Keratinocyte (primary cell): ENCODE results near the gene KLC1. TPM values are rescaled to one million over a fixed set of nuclear protein-coding genes. Genes with fewer than 3 reads are reported as not detected.

Experiments
- DNase-seq: peaks from one replicate; pipeline ENCODE4 v3.0.0-alpha.2; 2011; ENCODE audit warnings: low read depth, missing footprints, low spot score
- FAIRE-seq: peaks from 2 replicates; lab custom pipeline; 2011; peaks lifted over from hg19 to GRCh38; lab: Jason Lieb, UNC
- H2AFZ ChIP-seq: 2 replicates; pipeline ENCODE4 v1.6.0; 2012; ENCODE audit warnings: low read length, control low read depth, inconsistent platforms; ENCODE audit not compliant: control insufficient read depth
- H3K27ac ChIP-seq: 2 replicates; pipeline ENCODE4 v1.5.1; 2011; ENCODE audit warnings: low read length; ENCODE audit not compliant: control insufficient read depth, insufficient read depth
- H3K27me3 ChIP-seq: 3 replicates; pipeline ENCODE4 v1.6.0; 2011; ENCODE audit warnings: low read length; ENCODE audit not compliant: control insufficient read depth, insufficient read depth; ENCODE audit errors: extremely low read depth
- H3K36me3 ChIP-seq, 2 experiments: 2 replicates in 1 of 2; 3 replicates in 1 of 2; pipeline ENCODE4 v1.5.1; 2011; ENCODE audit warnings: low read length in 2 of 2, mild to moderate bottlenecking in 1 of 2; ENCODE audit not compliant: control insufficient read depth in 2 of 2, insufficient read depth in 2 of 2; ENCODE audit errors: extremely low read depth in 1 of 2
- H3K4me1 ChIP-seq: 3 replicates; pipeline ENCODE4 v1.5.1; 2011; ENCODE audit warnings: low read length; ENCODE audit not compliant: control insufficient read depth, insufficient read depth; ENCODE audit errors: extremely low read depth
- H3K4me2 ChIP-seq: 3 replicates; pipeline ENCODE4 v1.6.0; 2011; ENCODE audit warnings: low read depth, low read length; ENCODE audit not compliant: control insufficient read depth, insufficient read depth; ENCODE audit errors: extremely low read depth
- H3K4me3 ChIP-seq, 3 experiments: fragments of 200-600 bp in 1 of 3; sonication (generic) in 1 of 3; 2 replicates in 2 of 3; 3 replicates in 1 of 3; pipeline ENCODE4 v1.5.1; 2011 to 2016; ENCODE audit warnings: low read length in 3 of 3, mild to moderate bottlenecking in 3 of 3, control low read depth in 2 of 3, inconsistent platforms in 1 of 3, low read depth in 1 of 3, mixed read lengths in 1 of 3, mixed run types in 1 of 3, moderate library complexity in 1 of 3; ENCODE audit not compliant: control insufficient read depth in 2 of 3, insufficient read depth in 2 of 3; ENCODE audit errors: extremely low read depth in 1 of 3
- H3K79me2 ChIP-seq: 2 replicates; pipeline ENCODE4 v1.6.0; 2012; ENCODE audit warnings: low read length; ENCODE audit not compliant: control insufficient read depth, insufficient read depth
- H3K9ac ChIP-seq: 3 replicates; pipeline ENCODE4 v1.6.0; 2011; ENCODE audit warnings: low read length; ENCODE audit not compliant: control insufficient read depth, insufficient read depth; ENCODE audit errors: extremely low read depth
- H3K9me1 ChIP-seq: 3 replicates; pipeline ENCODE4 v1.6.0; 2011; ENCODE audit warnings: low read length; ENCODE audit not compliant: control insufficient read depth, insufficient read depth; ENCODE audit errors: extremely low read depth
- H3K9me3 ChIP-seq: 2 replicates; pipeline ENCODE4 v1.5.1; 2012; ENCODE audit warnings: low read depth, low read length; ENCODE audit not compliant: control insufficient read depth
- H4K20me1 ChIP-seq: 3 replicates; pipeline ENCODE4 v1.6.0; 2011; ENCODE audit warnings: low read length; ENCODE audit not compliant: control insufficient read depth, insufficient read depth; ENCODE audit errors: extremely low read depth
- EZH2 ChIP-seq: IDR thresholded peaks from one replicate; pipeline ENCODE4 v1.6.1; 2012; ENCODE audit warnings: inconsistent platforms, mild to moderate bottlenecking, low read length, moderate library complexity
- dilution Hi-C: fragments of 300-500 bp; cut with MboI; formaldehyde crosslinking; loops from one replicate; pipeline ENCODE4 v1.7.0; 2020; ENCODE audit warnings: low sequenced_read_pairs; ENCODE audit not compliant: extremely low pct_ligation_motif_present
- polyA plus RNA-seq, 5 experiments: library from polyadenylated mRNA; depleted of rRNA in 3 of 5; stranded (reverse) in 3 of 5; stranded (forward) in 1 of 5; unstranded in 1 of 5; fragments of >200 nt; gene quantifications; 1 replicate in 1 of 5; 2 replicates in 3 of 5; 3 replicates in 1 of 5; pipeline versions ENCODE4 v1.2.1 to v1.2.3, GENCODE V29; 2011 to 2012; ENCODE audit warnings: missing spikeins in 2 of 5, low read depth in 1 of 5, low replicate concordance in 1 of 5
- TF ChIP-seq, protein P1 (sequence below), 3 experiments: IDR thresholded peaks in 1 of 3; conservative IDR thresholded peaks in 1 of 3; optimal IDR thresholded peaks in 1 of 3; 2 replicates in 2 of 3; 3 replicates in 1 of 3; pipeline versions ENCODE3 to v1.5.1; 2011; ENCODE audit warnings: low read length in 3 of 3, mild to moderate bottlenecking in 3 of 3, moderate library complexity in 2 of 3, control low read depth in 1 of 3, inconsistent platforms in 1 of 3; ENCODE audit not compliant: insufficient read depth in 2 of 3; ENCODE audit errors: extremely low read depth in 1 of 3

The KLC1 gene
- polyA plus RNA-seq, 1 donor (not counting 4 experiments of a cell fraction or from before 2014, with no cell fraction given), result 130 TPM

DNA sequence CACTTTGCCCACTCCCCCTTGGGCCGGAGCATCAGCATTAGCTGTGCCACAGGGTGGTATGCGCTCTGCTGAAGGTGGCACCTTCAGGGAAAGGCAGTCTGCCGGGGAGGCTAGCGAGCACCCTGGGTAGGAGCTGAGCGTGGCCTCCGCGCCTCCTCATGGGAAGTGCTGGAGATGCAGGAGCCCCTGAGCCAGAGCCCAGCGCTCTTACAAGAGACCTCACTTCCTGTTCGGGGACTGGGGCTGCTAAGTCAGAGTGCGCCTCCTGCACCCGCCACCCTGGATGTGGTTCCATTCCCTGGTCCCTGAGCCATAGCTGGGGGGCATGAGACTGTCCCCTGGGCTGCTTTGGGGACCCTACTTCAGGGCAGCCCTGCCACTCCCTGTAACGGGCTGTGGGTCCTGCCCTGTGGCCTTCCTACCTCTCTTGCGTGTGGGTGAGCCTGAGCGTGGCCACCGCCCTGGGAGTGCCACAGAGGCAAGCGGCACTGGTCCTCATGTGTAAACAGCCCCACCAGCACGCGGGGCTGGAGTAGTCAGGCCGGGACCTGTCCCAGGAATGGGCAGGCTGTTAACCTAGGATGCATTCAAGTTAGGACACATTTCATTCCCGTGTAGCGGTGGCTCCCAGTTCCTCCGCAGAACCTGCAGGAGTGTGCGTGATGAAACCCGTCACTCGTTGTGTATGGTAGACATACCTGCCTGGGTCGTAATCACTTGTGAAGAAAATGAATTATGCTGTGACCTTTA is 46.9 kb upstream of the KLC1 start:
- Histone ChIP-seq H3K36me3 (peaks cover 4 to 9% of the 10 kb centered on the region in 2 experiments), H3K4me2 (peak overlapping the region; percentile 45), H3K9ac (peak overlapping the region; percentile 67), H3K27ac (peak overlapping the region; percentile 69), H3K79me2 (peaks cover 4% of the 10 kb centered on the region), H3K4me3 (no peak overlapping the region), H4K20me1 (no peaks in the 10 kb centered on the region), H3K27me3 (no peaks in the 10 kb centered on the region), H3K9me1 (no peaks in the 10 kb centered on the region), H3K4me1 (peaks cover 15% of the 10 kb centered on the region), H3K9me3 (no peaks in the 10 kb centered on the region), H2AFZ (no peak overlapping the region)
- dilution Hi-C loops, result no loop called here
- no peak for TF ChIP-seq EZH2
- TF ChIP-seq, protein P1, sequence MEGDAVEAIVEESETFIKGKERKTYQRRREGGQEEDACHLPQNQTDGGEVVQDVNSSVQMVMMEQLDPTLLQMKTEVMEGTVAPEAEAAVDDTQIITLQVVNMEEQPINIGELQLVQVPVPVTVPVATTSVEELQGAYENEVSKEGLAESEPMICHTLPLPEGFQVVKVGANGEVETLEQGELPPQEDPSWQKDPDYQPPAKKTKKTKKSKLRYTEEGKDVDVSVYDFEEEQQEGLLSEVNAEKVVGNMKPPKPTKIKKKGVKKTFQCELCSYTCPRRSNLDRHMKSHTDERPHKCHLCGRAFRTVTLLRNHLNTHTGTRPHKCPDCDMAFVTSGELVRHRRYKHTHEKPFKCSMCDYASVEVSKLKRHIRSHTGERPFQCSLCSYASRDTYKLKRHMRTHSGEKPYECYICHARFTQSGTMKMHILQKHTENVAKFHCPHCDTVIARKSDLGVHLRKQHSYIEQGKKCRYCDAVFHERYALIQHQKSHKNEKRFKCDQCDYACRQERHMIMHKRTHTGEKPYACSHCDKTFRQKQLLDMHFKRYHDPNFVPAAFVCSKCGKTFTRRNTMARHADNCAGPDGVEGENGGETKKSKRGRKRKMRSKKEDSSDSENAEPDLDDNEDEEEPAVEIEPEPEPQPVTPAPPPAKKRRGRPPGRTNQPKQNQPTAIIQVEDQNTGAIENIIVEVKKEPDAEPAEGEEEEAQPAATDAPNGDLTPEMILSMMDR (optimal IDR thresholded peaks at IDR 0.05 in 1 of 3, IDR thresholded peaks at IDR 0.05 in 1 of 3, conservative IDR thresholded peaks at IDR 0.05 in 1 of 3; ENCODE audit: extremely low read depth in 1 of 3, insufficient read depth in 2 of 3, low read length in 3 of 3), result no peak
- peak; percentile 95 for DNase-seq
- peak; percentile 92 for FAIRE-seq

DNA sequence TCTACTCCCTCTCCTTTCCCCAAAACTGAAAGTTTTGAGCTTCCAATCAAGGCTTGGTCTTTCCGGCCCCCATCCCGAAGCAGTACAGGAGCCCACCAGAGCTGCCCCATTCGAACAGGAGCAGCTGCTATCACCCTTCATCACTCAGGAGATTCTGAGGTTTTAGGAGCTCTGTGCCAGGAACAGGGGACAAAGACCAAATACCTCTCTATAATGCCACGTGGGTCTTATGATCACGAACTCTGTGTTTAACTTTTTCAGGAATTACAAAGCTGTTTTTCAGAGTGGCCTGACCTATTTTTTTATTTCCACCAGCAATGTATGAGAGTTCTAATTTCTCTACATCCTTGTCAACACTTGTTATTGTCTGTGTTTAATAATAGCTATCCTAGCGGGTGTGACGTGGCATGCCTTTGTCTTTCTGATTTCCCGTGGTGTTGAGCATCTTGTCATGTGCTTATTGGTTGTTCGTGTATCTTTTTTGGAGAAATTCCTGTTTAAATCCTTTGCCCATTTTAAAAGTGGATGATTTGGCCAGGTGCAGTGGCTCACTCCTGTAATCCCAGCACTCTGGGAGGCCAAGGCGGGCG is 44.6 kb upstream of the KLC1 start:
- no peak for DNase-seq
- Histone ChIP-seq H3K9me1 (no peaks in the 10 kb centered on the region), H3K9me3 (no peaks in the 10 kb centered on the region), H3K4me1 (peaks cover 13% of the 10 kb centered on the region), H3K4me3 (no peak overlapping the region), H2AFZ (no peak overlapping the region), H3K36me3 (peaks cover 2 to 3% of the 10 kb centered on the region in 2 experiments), H3K27ac (no peak overlapping the region), H4K20me1 (no peaks in the 10 kb centered on the region), H3K9ac (no peak overlapping the region), H3K27me3 (no peaks in the 10 kb centered on the region), H3K79me2 (no peaks in the 10 kb centered on the region), H3K4me2 (no peak overlapping the region)
- no peak for FAIRE-seq
- dilution Hi-C loops, result no loop called here
- TF ChIP-seq, protein P1 (optimal IDR thresholded peaks at IDR 0.05 in 1 of 3, IDR thresholded peaks at IDR 0.05 in 1 of 3, conservative IDR thresholded peaks at IDR 0.05 in 1 of 3; ENCODE audit: extremely low read depth in 1 of 3, insufficient read depth in 2 of 3, low read length in 3 of 3), result no peak
- no peak for TF ChIP-seq EZH2
